ENCODE data around the gene ZNF74.
"Not testable (repeated sequence)": the region's sequence is repeated elsewhere in the genome, so short reads cannot be mapped to it uniquely, and the experiment has no call there.

The ZNF74 gene

GRCh38 chr22:20450551-20450906 is 56.6 kb downstream of the ZNF74 start:
- DNase-seq, result no peak

GRCh38 chr22:20451129-20451778 is 57.3 kb downstream of the ZNF74 start:
- not testable (repeated sequence) for DNase-seq

- DNase-seq, result no peak
Observed at GRCh38 chr22:20451920-20452319, 58.0 kb downstream of the ZNF74 start.

GRCh38 chr22:20453222-20453621 is 59.3 kb downstream of the ZNF74 start:
- no peak for DNase-seq

GRCh38 chr22:20455709-20456063 is 61.7 kb downstream of the ZNF74 start:
- no peak for DNase-seq

- DNase-seq, result peak; percentile 70
Observed at GRCh38 chr22:20456064-20456721, 62.2 kb downstream of the ZNF74 start.

- no peak for DNase-seq
Observed at GRCh38 chr22:20456722-20457076, 62.7 kb downstream of the ZNF74 start.

GRCh38 chr22:20457506-20458240 is 63.7 kb downstream of the ZNF74 start:
- DNase-seq, result no peak

Data from stimulated activated CD4-positive, alpha-beta T cell treated with anti-CD3 and anti-CD28 coated beads, Interleukin-12 subunit alpha, Interleukin-12 subunit beta, amount 100 ng/mL, for 4 hours (primary cell).